HG03432 (cell line): ENCODE measurements around the gene LIPJ.

Experiments used
- ATAC-seq: cut with Tn5 transposase; IDR thresholded peaks from one replicate; pipeline ENCODE4 v1.9.1; 2021; ENCODE audit warnings: mild to moderate bottlenecking, moderate library complexity; ENCODE audit not compliant: unreplicated experiment

Gene LIPJ, protein sequence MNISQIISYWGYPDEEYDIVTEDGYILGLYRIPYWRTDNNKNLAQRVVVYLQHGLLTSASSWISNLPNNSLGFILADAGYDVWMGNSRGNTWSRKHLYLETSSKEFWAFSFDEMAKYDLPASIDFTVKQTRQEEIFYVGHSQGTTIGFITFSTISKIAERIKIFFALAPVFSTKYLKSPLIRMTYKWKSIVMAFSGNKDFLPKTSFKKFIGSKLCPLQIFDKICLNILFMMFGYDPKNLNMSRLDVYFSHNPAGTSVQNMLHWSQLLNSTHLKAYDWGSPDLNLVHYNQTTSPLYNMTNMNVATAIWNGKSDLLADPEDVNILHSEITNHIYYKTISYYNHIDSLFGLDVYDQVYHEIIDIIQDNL

DNA sequence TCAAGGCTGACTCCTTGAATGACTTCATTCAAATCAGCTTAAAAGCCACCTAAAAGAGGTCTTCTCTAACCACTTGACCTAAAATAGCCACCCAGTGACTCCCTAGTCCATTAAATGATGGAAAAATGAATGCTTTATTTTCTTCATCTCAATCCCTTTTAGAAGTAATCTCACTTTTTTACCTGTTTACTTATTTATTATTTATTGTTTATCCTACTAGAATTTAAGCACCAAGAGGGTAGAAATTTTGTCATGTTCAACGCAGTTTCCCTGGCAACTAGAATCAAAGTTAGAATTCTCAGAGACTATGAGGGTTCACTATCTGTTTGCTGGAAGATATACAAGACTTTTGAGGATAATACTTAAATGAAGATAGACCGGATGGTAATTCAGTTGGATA, at the start of gene LIPJ:
TSS of gene LIPJ (plus strand) at position 301 of the 400 bp plus-strand sequence. CDS start 3,926 bp downstream, outside the sequence.
- ATAC-seq: no peak

DNA sequence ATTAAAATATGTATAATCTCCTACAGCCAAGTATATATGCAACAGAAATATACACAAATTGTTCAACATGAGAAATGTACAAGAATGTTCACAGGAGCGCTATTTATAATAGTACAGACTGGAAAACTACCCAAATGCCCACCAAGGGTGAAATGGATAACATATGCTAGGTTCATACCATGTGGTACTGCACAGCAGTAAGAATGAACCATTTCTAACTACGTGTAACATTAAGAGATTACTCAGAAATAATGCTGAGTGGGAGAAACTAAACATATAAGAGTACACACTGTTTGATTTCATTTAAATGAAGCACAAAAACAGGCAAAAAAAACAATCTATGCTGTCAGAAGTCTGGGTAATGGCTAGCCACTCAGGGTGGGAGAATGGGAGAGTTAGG, 49.2 kb upstream of the LIPJ start:
- no peak for ATAC-seq

DNA sequence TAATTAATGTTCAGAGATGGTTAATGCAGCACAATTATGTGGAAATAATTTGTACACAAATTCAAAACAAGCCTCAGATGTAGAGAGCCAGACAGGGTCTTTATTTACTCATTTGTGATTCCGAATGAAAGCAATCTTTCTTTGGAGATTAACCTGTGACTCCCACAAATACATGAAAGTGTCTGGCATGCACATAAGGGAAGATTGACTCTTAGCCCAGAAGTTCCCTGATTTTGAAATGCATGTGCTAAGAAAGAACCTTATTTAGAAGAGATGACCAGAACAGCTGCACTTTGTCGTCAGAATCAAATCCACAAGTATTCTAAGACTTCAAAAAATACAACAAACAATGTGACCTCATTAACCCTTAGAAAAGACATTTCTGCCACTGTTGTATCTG, 48.5 kb upstream of the LIPJ start:
- no peak for ATAC-seq

DNA sequence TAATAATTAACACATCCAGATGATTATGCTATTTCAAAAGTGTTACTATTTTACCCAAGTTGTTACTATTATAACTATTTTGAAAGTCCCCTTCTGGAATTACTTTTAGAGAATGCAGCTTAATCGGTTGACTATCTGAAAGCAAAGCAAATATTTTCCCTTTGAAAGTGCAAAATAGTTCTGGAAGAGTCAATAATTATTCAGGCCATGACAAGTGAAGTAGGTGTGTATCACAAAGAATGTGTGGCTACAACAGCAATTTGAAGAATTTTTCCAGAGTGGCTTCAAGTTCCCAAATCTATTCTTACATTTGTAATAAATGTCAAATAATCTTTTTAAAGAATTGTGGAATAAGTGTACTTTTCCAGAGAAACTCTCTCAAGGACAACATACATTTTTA, 46.2 kb upstream of the LIPJ start:
- no peak for ATAC-seq

DNA sequence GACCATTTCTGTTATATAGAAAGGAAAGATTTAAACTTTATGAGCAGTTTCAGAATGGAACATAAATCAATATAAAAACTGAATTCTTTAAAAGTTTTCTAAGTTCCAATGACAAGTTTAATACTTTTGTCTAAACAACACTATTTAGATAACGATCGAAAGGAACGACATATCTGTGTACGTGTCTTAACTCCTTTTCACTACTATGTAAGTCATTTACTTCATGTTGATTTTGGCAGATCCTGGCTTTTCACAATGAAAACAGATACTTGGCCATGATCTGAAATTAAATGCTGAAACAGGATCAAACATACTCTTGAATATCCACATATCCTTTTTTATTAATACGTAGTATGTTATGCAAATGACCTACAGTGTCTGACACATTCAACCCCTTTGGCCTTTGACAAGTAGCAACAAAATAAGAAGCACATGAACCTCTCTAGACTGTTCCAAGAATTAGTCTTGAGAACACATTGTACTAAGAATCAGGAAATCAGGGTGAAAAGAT, 45.4 kb upstream of the LIPJ start:
- ATAC-seq: no peak

DNA sequence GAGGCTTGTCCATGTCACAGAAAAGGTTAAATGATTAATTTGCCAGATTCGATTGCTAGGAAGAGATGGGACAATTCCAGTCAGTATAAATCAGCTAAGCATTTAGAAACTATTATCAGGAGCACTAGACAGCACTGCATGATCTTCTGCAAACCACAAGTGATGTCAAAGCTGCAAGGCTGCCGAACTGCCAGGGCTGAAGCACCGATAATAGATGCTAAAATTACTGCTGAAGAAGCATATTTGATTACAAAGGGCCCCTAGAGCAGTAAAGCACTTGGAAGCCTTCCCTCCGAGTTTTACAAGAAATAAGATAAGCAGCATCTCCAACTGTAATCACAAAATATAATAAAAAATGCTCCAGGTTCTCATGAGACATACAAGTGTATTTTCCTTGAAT, 44.0 kb upstream of the LIPJ start:
- ATAC-seq: no peak

DNA sequence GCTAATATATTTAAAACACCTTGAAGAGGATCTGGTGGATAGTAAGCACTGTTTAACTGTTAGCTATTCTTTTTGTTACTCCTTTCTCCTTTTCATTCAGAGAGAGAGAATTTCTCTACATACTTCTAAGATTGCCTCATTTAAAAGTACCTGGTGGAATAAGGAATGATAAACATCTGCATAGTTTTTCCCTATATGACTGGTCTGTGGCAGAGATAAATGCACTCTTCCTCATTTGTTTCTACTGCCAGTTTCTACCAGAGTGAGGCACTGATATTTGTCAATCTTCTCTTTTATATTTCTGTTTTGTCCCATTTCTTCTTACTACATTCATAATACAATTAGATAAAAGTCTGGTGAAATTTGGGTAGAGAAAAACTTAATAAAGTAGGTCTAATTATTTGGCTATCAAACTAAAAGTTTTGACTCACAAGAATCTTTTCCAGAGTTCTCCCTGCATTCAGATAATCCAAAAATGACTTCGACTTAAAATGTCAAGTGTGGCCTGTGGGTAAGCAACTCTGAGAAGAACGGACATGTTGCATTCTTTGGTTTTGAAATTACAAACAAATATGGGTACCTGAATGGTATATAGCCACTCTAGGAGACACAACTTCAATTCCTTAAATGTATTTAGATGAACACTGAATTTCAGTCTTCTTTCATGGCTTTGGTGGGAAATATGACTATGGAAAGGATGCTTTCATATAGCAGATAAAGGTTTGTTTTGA, 42.3 kb upstream of the LIPJ start:
- peak; percentile 60 for ATAC-seq

DNA sequence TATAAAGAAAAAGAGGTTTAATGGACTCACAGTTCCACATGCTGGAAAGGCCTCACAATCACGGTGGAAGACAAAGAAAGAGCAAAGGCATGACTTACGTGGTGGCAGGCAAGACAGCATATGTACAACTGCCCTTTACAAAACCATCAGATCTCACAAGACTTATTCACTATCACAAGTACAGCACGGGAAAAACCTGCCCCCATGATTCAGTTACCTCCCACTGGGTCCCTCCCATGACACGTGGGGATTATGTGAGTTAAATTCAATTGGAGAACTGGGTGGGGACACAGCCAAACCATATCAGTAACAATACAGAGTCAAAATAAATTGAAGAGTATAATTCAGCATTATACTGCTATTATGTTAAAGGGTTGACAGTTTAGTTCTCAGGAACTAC, 41.2 kb upstream of the LIPJ start:
- no peak for ATAC-seq

DNA sequence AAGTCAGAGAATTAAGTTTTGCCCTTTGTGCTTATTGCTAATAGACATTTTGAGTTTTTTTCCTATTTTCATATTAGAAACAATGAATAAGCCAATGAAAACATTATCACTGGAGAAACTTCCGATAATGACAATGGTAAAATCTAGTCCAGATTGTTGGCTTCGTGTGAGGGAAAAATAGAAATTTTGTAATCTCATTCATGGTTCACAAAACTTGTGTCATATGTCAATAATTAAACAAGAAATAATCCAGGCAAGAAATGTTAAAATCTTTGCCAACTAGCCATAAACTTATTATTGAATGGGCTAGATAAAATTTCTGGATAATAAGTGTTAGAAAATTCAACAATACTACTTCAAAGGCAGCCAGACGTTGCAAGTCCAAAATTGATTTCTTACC, 40.1 kb upstream of the LIPJ start:
- no peak for ATAC-seq

DNA sequence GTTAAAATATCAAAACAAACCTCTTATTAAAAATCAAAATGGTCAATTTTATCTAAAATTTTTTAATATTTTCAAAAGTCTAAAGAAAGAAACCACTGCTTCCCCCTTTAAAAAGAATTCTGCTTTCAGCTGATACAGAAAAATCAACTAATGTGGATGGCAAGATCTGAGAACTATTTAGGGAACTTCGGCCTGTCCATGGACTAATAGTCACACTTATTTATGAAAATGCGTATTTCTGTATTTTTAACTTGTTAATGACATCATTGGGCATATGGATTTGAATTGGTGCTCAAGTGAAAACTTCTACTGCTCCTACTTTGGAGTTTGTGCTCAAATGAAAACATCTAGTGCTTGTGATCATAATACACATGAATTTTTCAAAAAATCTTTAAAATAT, 35.3 kb upstream of the LIPJ start:
- ATAC-seq: no peak

DNA sequence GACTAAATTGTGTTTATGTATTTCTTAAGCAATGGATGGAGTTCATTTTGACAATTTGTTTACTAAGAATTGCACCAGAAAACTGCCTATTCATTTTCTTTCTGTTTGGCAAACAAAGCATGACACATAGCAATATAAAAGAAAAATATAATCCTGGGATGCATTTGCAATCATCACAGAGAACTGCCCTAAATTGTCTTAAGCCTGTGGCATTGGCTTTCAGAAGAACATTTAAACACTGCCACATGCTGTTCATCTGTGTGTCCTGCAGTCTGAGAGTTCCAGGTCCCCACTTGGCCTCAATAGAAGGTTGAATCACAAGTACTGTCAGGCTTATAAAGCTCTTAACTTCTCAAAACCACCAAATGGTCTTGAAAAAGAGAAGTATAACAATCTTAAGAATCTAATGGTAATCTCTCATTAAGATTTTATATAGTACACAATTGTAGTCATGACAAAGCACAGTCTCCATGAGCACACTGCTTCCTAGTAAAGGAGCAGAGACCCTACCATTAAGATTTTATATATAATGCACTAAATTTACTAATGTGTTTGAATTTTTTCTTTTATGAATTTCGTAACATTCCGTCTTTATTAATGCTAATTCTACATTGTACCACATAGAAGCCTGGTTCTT, 33.3 kb upstream of the LIPJ start:
- peak; percentile 70 for ATAC-seq

DNA sequence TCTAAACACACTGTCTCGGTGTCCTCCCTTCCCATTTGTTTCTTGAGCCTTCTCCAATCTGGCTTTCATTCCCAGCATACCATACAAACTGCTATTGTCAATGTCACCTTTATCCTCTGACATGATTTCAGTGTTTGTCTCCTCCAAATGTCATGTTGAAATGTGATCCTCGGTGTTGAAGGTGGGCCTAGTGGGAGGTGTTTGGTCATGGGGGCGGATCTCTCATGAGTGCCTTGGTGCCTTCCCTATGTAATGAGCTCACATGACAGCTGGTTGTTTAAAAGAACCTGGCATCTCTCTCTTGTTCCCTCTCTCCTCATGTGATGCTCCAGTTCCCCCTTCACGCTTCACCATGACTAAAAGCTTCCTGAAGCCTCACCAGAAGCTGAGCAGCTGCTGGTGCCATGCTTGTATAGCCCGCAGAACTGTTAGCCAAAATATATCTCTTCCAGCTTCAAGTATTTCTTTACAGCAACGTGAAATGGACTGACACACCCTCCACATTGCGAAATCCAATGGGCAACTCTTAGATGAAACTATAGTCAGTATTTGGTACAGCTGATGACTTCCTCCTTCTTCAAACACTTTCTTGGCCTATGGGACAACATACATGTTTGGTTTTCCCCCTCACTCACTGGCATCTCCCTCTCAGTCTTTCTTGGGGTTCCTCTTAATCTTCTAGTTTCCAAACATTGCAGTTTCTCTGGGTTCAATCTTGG, 31.2 kb upstream of the LIPJ start:
- no peak for ATAC-seq

DNA sequence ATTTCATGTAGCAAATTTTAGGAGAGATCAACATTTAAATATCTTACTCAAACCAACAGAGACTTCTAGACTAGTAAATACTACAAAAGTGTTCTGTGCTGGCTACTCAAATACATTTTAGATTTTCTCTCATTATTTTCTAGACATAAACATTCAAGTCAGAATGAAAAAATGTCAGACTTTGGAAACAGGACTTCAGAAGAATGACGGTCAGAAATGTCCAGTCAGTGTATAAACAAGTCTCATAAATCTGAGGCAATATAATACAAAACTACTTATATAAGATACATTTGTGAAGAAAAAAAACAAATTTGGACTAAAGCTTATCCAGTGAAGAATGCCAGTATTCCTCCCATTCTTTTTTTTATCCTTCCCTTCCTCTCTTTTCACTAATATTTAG, 29.3 kb upstream of the LIPJ start:
- no peak for ATAC-seq

DNA sequence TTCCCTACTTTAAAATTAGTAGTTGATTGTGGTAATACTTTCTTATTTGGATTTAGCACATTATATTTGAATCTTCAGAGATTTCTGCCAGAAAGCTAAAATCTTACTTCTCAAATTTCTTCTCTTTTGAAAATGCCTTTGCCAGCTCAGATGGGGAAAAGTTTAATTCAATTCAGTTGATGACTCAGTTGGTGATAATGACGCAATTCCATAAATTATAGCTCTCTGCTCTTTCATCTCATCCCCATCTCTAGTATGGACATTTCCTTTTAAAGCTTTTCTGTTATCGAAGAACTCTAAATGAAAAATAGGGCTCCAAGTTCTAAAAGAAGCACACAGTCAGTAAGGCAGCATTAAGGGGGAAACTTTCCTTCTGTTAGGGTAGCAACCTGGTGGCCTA, 28.9 kb upstream of the LIPJ start:
- no peak for ATAC-seq

DNA sequence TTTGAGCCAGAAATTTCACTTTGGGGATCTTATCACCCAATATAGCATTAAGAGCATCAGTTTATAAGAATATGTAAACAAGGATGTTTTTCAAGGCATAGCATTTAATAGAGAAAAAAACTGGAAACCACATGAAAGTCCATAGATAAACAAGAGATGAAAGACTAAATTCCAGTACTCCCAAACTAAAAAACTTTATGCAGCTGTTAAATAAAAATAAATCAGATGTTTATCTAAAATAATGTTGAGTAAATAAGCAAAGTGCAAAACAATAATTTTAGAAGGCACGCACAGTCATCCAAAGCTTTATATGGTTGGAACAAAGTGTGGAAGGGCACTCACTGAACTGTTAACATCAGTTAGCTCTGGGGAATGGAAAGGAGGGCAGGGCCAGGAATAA, 24.4 kb upstream of the LIPJ start:
- ATAC-seq: no peak

DNA sequence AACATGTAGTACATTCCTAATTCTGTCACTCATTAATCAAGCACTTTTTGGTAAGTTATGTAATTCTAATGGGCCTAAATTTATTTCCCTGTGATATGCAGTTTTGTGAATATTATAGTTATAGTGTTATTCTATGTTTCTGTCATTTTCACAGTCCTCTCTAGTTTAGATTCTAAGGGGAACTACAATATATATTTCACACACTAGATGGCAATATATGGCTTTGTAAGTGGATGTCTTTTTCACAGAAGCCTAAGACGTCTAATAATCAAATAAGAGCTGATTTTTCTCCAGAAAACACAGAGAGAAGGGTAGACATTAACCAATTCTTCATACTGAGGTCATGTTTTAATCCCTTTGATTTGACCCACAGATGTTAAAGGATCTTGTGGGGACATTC, 21.5 kb upstream of the LIPJ start:
- no peak for ATAC-seq

DNA sequence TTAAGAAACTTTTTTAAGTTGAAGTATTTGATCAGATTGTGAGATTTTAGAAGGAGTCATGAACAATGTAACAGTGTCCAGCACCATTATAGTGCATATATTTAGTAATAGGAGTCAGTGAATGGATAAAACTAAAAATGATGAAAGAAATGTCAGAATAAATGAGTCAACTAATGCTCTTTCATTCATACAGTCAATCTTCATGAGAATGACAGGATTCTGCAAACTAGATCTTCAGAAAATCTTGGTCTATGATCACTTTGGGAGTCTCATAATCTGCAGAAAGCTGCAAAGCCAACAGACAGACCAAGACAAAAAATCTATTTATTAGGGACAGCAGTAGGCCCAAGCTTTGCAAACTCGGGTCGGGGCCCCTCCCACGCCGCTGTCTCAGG, 4.2 kb upstream of the LIPJ start:
- no peak for ATAC-seq

DNA sequence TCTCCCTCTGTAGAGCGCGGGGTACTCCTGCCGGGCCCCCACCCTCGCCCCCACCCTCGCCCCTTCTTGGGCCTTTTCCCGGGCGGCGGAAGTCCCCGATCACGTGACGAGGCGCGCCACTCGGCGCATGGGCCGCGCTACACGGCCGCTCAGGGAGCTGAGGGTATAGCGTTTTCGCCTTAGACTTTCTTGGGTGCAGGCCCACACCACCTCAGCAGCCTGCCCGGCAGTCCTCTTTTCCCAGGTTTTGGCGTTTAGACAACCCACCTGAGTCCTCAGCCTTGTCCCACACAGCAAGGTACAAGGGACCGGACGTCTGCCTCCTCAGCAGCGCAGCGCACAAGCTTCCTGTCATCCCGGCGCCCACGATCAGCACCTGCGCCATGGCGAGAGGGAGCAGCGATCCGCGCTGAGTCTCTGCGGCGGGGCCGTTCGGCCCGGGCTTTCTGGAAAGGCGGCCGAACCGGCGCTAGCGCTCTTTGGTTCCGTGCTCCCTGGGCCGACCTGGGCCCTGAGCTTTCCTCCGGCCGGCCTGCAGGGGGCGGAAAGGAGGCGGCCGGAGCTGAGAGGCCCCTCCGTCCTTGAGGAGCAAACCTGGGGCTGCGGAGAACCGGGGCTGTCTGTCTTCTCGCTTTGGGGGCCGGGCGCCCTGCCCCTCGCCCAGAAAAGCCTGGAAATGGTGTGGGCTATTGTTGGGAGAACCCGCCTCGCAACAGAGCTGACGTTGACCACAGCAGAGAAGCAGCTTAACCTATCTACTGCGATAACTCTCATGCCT, 3.6 kb upstream of the LIPJ start, which contains the start of gene RNLS:
TSS of gene RNLS (minus strand) at position 513 of the 778 bp plus-strand sequence.
- ATAC-seq: peak; percentile 85

DNA sequence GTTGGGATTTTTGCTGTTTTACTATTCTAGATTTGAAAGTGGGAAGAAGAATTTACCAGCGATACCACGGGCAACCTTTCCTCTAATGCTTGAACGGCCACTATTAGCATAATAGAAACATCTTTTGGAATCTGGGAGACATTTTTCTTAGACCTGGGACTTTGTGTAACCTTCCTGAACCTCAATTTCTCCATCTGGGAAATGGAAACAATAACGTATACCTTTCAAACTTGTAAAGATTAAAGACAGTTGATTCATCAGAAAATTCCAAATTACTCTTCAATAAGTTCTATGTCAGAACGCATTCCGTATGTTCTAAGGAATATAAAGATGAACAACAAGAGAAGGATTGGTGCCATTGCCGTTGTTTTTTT, 3.0 kb upstream of the LIPJ start:
- ATAC-seq: no peak

DNA sequence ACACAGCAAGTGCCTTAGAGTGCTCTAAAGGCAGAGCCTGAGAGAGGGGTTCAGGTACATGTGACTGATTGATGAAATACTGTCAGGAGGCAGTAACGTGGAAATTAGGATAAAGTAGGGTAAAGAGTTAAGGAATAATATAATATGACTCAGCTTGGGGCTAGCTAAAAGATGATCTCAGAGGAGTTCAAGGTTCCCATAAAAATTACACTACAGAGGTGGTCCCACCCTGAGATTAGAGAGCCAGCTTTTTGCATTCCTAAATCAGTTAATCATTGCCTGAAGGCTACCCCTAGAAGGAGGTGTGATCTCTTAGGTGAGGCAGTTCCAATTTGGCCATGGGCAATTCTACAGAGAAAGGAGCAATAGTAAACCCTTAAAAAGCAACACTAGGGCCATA, 5.8 kb downstream of the LIPJ start:
- ATAC-seq: no peak
